ENCODE results near the gene PGM2L1.

PGM2L1 gene

GRCh38 chr11:74327076-74327475 is 71.2 kb downstream of the PGM2L1 start:
- TF ChIP-seq CTCF (IDR thresholded peaks at IDR 0.05), result no peak

GRCh38 chr11:74326665-74327064 is 71.6 kb downstream of the PGM2L1 start:
- no peak for TF ChIP-seq CTCF (IDR thresholded peaks at IDR 0.05)

GRCh38 chr11:74325649-74326645 is 72.3 kb downstream of the PGM2L1 start:
- TF ChIP-seq CTCF (IDR thresholded peaks at IDR 0.05), result no peak

GRCh38 chr11:74322667-74323066 is 75.6 kb downstream of the PGM2L1 start:
- no peak for TF ChIP-seq CTCF (IDR thresholded peaks at IDR 0.05)

GRCh38 chr11:74321487-74322188 is 76.6 kb downstream of the PGM2L1 start:
- TF ChIP-seq CTCF (IDR thresholded peaks at IDR 0.05), result peak; percentile 89

- TF ChIP-seq CTCF (IDR thresholded peaks at IDR 0.05), result no peak
These were observed 77.7 kb downstream of the PGM2L1 start for GRCh38 chr11:74320538-74320937.

GRCh38 chr11:74319139-74319816 is 79.0 kb downstream of the PGM2L1 start:
- TF ChIP-seq CTCF (IDR thresholded peaks at IDR 0.05), result no peak

Measured in LNCAP (cell line).